HCT116 (cell line): ENCODE measurements around the gene PPP1R2B.

Source experiments
- CEBPB ChIP-seq: IDR thresholded peaks from 2 replicates; pipeline ENCODE4 v1.6.1; 2012; ENCODE audit warnings: low read depth
- CTCF ChIP-seq, 3 experiments: fragments of 200-600 bp in 1 of 3; sonication (generic) in 1 of 3; IDR thresholded peaks in 2 of 3; conservative IDR thresholded peaks in 1 of 3; 2 replicates each; pipeline ENCODE4 v1.5.1; 2012 to 2017; ENCODE audit warnings: low read depth in 2 of 3, low read length in 2 of 3, antibody characterized with exemption in 1 of 3, borderline replicate concordance in 1 of 3, control low read depth in 1 of 3, mild to moderate bottlenecking in 1 of 3, mixed read lengths in 1 of 3, mixed run types in 1 of 3, moderate library complexity in 1 of 3; ENCODE audit not compliant: insufficient read depth in 1 of 3
- EZH2 ChIP-seq: fragments of 200-600 bp; sonication (generic); IDR thresholded peaks from 2 replicates; pipeline ENCODE4 v1.6.1; 2017; ENCODE audit warnings: antibody characterized with exemption, mixed run types
- JUND ChIP-seq: IDR thresholded peaks from 2 replicates; pipeline ENCODE4 v1.6.1; 2012
- MAX ChIP-seq: IDR thresholded peaks from 2 replicates; pipeline ENCODE4 v1.6.1; 2012
- RAD21 ChIP-seq: IDR thresholded peaks from 2 replicates; pipeline ENCODE4 v1.6.1; 2012; ENCODE audit warnings: low read depth, mild to moderate bottlenecking

- TF ChIP-seq CEBPB = no peak
- no peak for TF ChIP-seq EZH2
- no peak for TF ChIP-seq CTCF (IDR thresholded peaks at IDR 0.05 in 2 of 3, conservative IDR thresholded peaks at IDR 0.05 in 1 of 3; ENCODE audit: borderline replicate concordance in 1 of 3, insufficient read depth in 1 of 3, low read depth in 2 of 3, low read length in 2 of 3)
- TF ChIP-seq RAD21 = no peak
- no peak for TF ChIP-seq MAX
- TF ChIP-seq JUND = no peak
Measured at GRCh38 chr5:156819967-156820581, 30.0 kb upstream of the PPP1R2B start.
